NCI-H2196 treated with DMSO at 0.1 percent for 48 hours (cell line): ENCODE results near the gene ARHGAP26.
A peak's percentile ranks its signal among the peaks of the same experiment; 100 is the strongest.
"Not testable (repeated sequence)": the region's sequence is repeated elsewhere in the genome, so short reads cannot be mapped to it uniquely, and the experiment has no call there.

Source experiments
- DNase-seq: peaks from one replicate; lab custom pipeline; 2025; ENCODE audit not compliant: unreplicated experiment; lab: John Stamatoyannopoulos, UW

ARHGAP26 gene

GRCh38 chr5:142978726-142979125 lies 208.5 kb downstream of the ARHGAP26 start:
- DNase-seq: no peak

GRCh38 chr5:142979636-142980035 lies 209.5 kb downstream of the ARHGAP26 start:
- DNase-seq: no peak

- DNase-seq: no peak
Observed at GRCh38 chr5:142981475-142981874, 211.3 kb downstream of the ARHGAP26 start.

- peak; percentile 57 for DNase-seq
Observed at GRCh38 chr5:142981886-142982820, 212.0 kb downstream of the ARHGAP26 start.

- DNase-seq: no peak
Observed at GRCh38 chr5:142982821-142983200, 212.6 kb downstream of the ARHGAP26 start.

- no peak for DNase-seq
Observed at GRCh38 chr5:142984011-142984410, 213.8 kb downstream of the ARHGAP26 start.

GRCh38 chr5:142984525-142984924 lies 214.3 kb downstream of the ARHGAP26 start:
- DNase-seq: no peak

GRCh38 chr5:142989270-142989669 lies 219.1 kb downstream of the ARHGAP26 start:
- not testable (repeated sequence) for DNase-seq

- DNase-seq: not testable (repeated sequence)
Observed at GRCh38 chr5:142990073-142990472, 219.9 kb downstream of the ARHGAP26 start.

- no peak for DNase-seq
Observed at GRCh38 chr5:142994218-142994617, 224.0 kb downstream of the ARHGAP26 start.

- not testable (repeated sequence) for DNase-seq
Observed at GRCh38 chr5:142995621-142996020, 225.4 kb downstream of the ARHGAP26 start.

GRCh38 chr5:142997591-142997990 lies 227.4 kb downstream of the ARHGAP26 start:
- no peak for DNase-seq

GRCh38 chr5:142998316-142999020 lies 228.3 kb downstream of the ARHGAP26 start:
- DNase-seq: no peak

GRCh38 chr5:143000551-143000950 lies 230.4 kb downstream of the ARHGAP26 start:
- DNase-seq: not testable (repeated sequence)

- no peak for DNase-seq
Observed at GRCh38 chr5:143001764-143002351, 231.7 kb downstream of the ARHGAP26 start.

- peak; percentile 12 for DNase-seq
Observed at GRCh38 chr5:143002459-143003327, 232.5 kb downstream of the ARHGAP26 start.

- DNase-seq: no peak
Observed at GRCh38 chr5:143003328-143003636, 233.1 kb downstream of the ARHGAP26 start.

GRCh38 chr5:143004361-143005145 lies 234.4 kb downstream of the ARHGAP26 start:
- no peak for DNase-seq

- no peak for DNase-seq
Observed at GRCh38 chr5:143006501-143006900, 236.3 kb downstream of the ARHGAP26 start.

- DNase-seq: no peak
Observed at GRCh38 chr5:143008032-143008431, 237.9 kb downstream of the ARHGAP26 start.
